ENCODE measurements around the gene CD5L.

The CD5L gene

DNA sequence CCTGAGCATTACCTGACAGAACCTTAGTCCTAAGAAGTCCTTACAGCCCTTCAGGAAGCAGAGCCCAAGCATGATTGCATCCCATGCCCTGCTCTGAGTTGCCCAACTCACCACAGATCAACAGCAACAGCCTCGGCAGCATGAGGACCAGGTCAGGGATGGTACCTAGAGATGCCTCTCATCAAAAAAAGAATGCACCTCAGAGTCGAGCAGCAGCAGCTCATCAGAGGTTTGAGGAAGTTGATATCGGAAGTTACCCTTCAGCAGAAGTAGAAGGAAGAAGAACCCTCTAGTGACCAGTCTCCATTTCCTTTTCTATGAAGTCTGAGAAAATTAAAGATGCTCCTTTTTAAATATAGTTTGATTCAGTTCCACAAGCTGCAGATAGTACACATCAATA is 21.7 kb downstream of the CD5L start, which contains the start of gene FCRL1:
TSS of gene FCRL1 (minus strand) at position 225 of the 400 bp plus-strand sequence. CDS start at position 142, 83 bp downstream.
- Histone ChIP-seq H3K14ac (ENCODE audit: low read length) (no peak within 1 kb of the TSS), H3K9me3 (replicated peaks in 1 of 2; ENCODE audit: control insufficient read depth in 2 of 2, insufficient read depth in 1 of 2, low read depth in 1 of 2, low read length in 2 of 2) (no peaks in the 10 kb centered on the region), H2AK5ac (ENCODE audit: low read depth, low read length) (no peak within 1 kb of the TSS), H2BK12ac (ENCODE audit: low read length) (no peak within 1 kb of the TSS), H3K4me2 (ENCODE audit: insufficient read depth, low read length, poor library complexity, severe bottlenecking) (no peak within 1 kb of the TSS), H3K4me1 (ENCODE audit: control insufficient read depth in 2 of 2, insufficient read depth in 1 of 2, low read depth in 1 of 2, low read length in 2 of 2) (no peaks in the 10 kb centered on the region), H4K91ac (ENCODE audit: low read depth, low read length, poor library complexity) (no peak within 1 kb of the TSS), H4K8ac (ENCODE audit: low read depth, low read length) (no peak within 1 kb of the TSS), H3K18ac (ENCODE audit: low read length) (no peak within 1 kb of the TSS), H2BK5ac (ENCODE audit: low read length) (no peak within 1 kb of the TSS), H2AFZ (ENCODE audit: low read length) (no peak within 1 kb of the TSS), H3K23ac (ENCODE audit: low read depth, low read length, poor library complexity) (no peak within 1 kb of the TSS), H3K36me3 (replicated peaks in 1 of 2; ENCODE audit: control insufficient read depth in 2 of 2, insufficient read depth in 2 of 2, low read length in 2 of 2) (no peaks in the 10 kb centered on the region), H2BK120ac (ENCODE audit: low read depth, low read length) (no peak within 1 kb of the TSS), H3K4ac (ENCODE audit: low read length) (no peak within 1 kb of the TSS), H3K9ac (ENCODE audit: low read depth, low read length, poor library complexity) (no peak within 1 kb of the TSS), H3K4me3 (ENCODE audit: low read length in 2 of 2) (no peak within 1 kb of the TSS), H3K79me1 (ENCODE audit: low read depth, low read length) (no peaks in the 10 kb centered on the region), H2BK15ac (ENCODE audit: low read length) (no peak within 1 kb of the TSS), H3K27me3 (ENCODE audit: control insufficient read depth in 3 of 3, insufficient read depth in 3 of 3, low read depth in 1 of 3, low read length in 3 of 3) (no peaks in the 10 kb centered on the region), H3K27ac (replicated peaks; ENCODE audit: low read length) (no peak within 1 kb of the TSS)
- DNase-seq (ENCODE audit: low spot score): no peak
- no CpG with 5 or more reads among the region's 3 CpGs for WGBS, 2 donors (ENCODE audit: extremely low coverage in 2 of 2, insufficient read length in 2 of 2, insufficient replicate concordance in 1 of 2)

DNA sequence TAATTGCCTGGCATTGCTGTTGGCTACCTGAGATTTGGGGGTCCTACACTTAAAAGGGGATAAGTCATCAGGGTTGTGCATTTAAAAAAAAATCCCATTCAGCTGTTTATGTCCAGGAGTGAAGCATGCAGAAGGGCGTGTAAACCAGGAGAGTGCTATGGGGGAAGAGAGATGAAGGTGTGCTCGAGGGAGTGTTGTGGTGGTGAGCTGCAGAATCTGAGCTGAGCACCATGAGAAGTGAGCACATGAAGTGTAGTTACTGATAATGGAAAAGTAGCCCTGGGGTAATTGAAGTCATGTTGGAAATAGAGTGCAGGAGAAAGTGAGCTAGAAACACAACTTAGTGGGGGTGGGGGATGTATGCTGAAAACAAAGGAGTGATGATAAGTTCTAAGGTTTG is 22.4 kb downstream of the CD5L start:
- Histone ChIP-seq H4K91ac (ENCODE audit: low read depth, low read length, poor library complexity) (no peak overlapping the region), H2BK12ac (ENCODE audit: low read length) (no peak overlapping the region), H3K18ac (ENCODE audit: low read length) (no peak overlapping the region), H3K4me2 (ENCODE audit: insufficient read depth, low read length, poor library complexity, severe bottlenecking) (no peak overlapping the region), H2BK5ac (ENCODE audit: low read length) (no peak overlapping the region), H2AK5ac (ENCODE audit: low read depth, low read length) (no peak overlapping the region), H4K8ac (ENCODE audit: low read depth, low read length) (no peak overlapping the region), H3K23ac (ENCODE audit: low read depth, low read length, poor library complexity) (no peak overlapping the region), H3K27me3 (ENCODE audit: control insufficient read depth in 3 of 3, insufficient read depth in 3 of 3, low read depth in 1 of 3, low read length in 3 of 3) (no peaks in the 10 kb centered on the region), H2AFZ (ENCODE audit: low read length) (no peak overlapping the region), H3K4me3 (ENCODE audit: low read length in 2 of 2) (no peak overlapping the region), H3K79me1 (ENCODE audit: low read depth, low read length) (no peaks in the 10 kb centered on the region), H3K9me3 (replicated peaks in 1 of 2; ENCODE audit: control insufficient read depth in 2 of 2, insufficient read depth in 1 of 2, low read depth in 1 of 2, low read length in 2 of 2) (no peaks in the 10 kb centered on the region), H2BK120ac (ENCODE audit: low read depth, low read length) (no peak overlapping the region), H3K36me3 (replicated peaks in 1 of 2; ENCODE audit: control insufficient read depth in 2 of 2, insufficient read depth in 2 of 2, low read length in 2 of 2) (no peaks in the 10 kb centered on the region), H3K27ac (replicated peaks; ENCODE audit: low read length) (no peak overlapping the region), H3K9ac (ENCODE audit: low read depth, low read length, poor library complexity) (no peak overlapping the region), H2BK15ac (ENCODE audit: low read length) (no peak overlapping the region), H3K4ac (ENCODE audit: low read length) (no peak overlapping the region), H3K14ac (ENCODE audit: low read length) (no peak overlapping the region), H3K4me1 (ENCODE audit: control insufficient read depth in 2 of 2, insufficient read depth in 1 of 2, low read depth in 1 of 2, low read length in 2 of 2) (no peaks in the 10 kb centered on the region)
- no CpG with 5 or more reads among the region's 2 CpGs for WGBS, 2 donors (ENCODE audit: extremely low coverage in 2 of 2, insufficient read length in 2 of 2, insufficient replicate concordance in 1 of 2)
- DNase-seq (ENCODE audit: low spot score): no peak

DNA sequence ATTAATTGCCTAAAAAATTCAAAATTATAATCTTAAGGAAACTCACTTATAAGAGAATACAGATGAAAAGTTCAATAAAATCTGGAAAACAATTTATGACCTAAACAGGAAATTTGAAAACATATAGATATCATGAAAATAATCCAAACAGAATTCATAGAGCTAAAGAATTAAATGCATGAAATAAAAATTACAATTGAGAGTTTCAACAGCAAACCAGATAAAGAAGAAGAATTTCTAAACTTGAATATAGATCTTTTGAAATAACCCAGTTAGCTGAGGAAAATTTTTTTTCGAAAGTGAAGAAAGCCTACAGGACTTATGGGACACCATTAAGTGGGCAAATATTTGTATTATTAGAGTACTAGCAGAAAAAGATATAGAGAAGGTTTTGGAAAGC is 28.3 kb downstream of the CD5L start:
- no peaks in the 10 kb centered on the region for H3K36me3 ChIP-seq (replicated peaks in 1 of 2; ENCODE audit: control insufficient read depth in 2 of 2, insufficient read depth in 2 of 2, low read length in 2 of 2)
- H3K27me3 ChIP-seq (ENCODE audit: control insufficient read depth in 3 of 3, insufficient read depth in 3 of 3, low read depth in 1 of 3, low read length in 3 of 3): peaks cover 0 to 2% (median 0%) of the 10 kb centered on the region in 3 experiments
- no peak overlapping the region for H2BK12ac ChIP-seq (ENCODE audit: low read length)
- no peak overlapping the region for H2BK15ac ChIP-seq (ENCODE audit: low read length)
- no peak overlapping the region for H2BK5ac ChIP-seq (ENCODE audit: low read length)
- H4K91ac ChIP-seq (ENCODE audit: low read depth, low read length, poor library complexity): no peak overlapping the region
- H3K4me1 ChIP-seq (ENCODE audit: control insufficient read depth in 2 of 2, insufficient read depth in 1 of 2, low read depth in 1 of 2, low read length in 2 of 2): no peaks in the 10 kb centered on the region
- no peak overlapping the region for H2BK120ac ChIP-seq (ENCODE audit: low read depth, low read length)
- no peak overlapping the region for H3K4ac ChIP-seq (ENCODE audit: low read length)
- H3K4me2 ChIP-seq (ENCODE audit: insufficient read depth, low read length, poor library complexity, severe bottlenecking): no peak overlapping the region
- H2AK5ac ChIP-seq (ENCODE audit: low read depth, low read length): no peak overlapping the region
- H3K23ac ChIP-seq (ENCODE audit: low read depth, low read length, poor library complexity): no peak overlapping the region
- no peak overlapping the region for H2AFZ ChIP-seq (ENCODE audit: low read length)
- no peaks in the 10 kb centered on the region for H3K79me1 ChIP-seq (ENCODE audit: low read depth, low read length)
- H3K14ac ChIP-seq (ENCODE audit: low read length): no peak overlapping the region
- no peak overlapping the region for H3K4me3 ChIP-seq (ENCODE audit: low read length in 2 of 2)
- peaks cover 0 to 6% of the 10 kb centered on the region in 2 donors for H3K9me3 ChIP-seq (replicated peaks in 1 of 2; ENCODE audit: control insufficient read depth in 2 of 2, insufficient read depth in 1 of 2, low read depth in 1 of 2, low read length in 2 of 2)
- H3K18ac ChIP-seq (ENCODE audit: low read length): no peak overlapping the region
- no CpG with 5 or more reads among the region's 1 CpG for WGBS, 2 donors (ENCODE audit: extremely low coverage in 2 of 2, insufficient read length in 2 of 2, insufficient replicate concordance in 1 of 2)
- no peak overlapping the region for H3K9ac ChIP-seq (ENCODE audit: low read depth, low read length, poor library complexity)
- H4K8ac ChIP-seq (ENCODE audit: low read depth, low read length): no peak overlapping the region
- DNase-seq (ENCODE audit: low spot score): no peak
- no peak overlapping the region for H3K27ac ChIP-seq (replicated peaks; ENCODE audit: low read length)

DNA sequence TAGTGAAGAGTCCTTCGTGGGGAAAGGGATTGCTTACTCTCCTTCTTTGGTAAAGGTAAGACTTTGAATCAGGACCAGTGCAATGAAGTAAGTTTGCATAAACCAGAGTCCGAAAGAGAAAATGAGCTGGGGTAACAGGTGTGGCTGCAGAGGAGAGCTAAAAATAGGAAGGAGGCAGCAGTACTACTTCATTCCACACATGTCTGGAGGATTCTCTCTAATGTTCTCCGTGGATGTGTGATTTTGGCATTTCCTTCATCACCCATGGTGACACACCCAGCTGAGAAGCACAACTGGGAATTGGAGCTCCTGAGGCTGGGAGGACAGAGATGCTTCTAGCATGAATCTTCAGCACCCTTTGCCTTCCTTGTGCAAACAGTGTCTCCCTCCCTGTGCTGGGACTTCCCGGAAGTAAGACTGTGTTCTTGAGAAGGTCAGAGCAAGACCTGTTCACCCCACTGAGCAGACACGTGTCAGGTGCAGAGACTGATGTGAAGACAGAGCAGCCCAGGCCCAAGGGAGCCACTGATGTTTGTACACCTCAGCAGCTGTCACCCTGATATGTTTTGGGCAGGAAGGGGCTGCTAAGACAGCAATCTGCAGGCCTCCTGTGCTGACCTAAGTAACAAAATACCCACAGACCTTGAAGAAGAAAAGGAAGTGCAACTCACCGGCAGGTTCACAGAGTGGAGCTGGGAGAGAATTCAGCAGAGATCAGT is 35.0 kb downstream of the CD5L start:
- Histone ChIP-seq H3K14ac (ENCODE audit: low read length) (no peak overlapping the region), H3K18ac (ENCODE audit: low read length) (peak overlapping the region; percentile 11), H2AFZ (ENCODE audit: low read length) (no peak overlapping the region), H4K91ac (ENCODE audit: low read depth, low read length, poor library complexity) (no peak overlapping the region), H3K27ac (replicated peaks; ENCODE audit: low read length) (no peak overlapping the region), H2BK120ac (ENCODE audit: low read depth, low read length) (no peak overlapping the region), H2BK15ac (ENCODE audit: low read length) (no peak overlapping the region), H3K36me3 (replicated peaks in 1 of 2; ENCODE audit: control insufficient read depth in 2 of 2, insufficient read depth in 2 of 2, low read length in 2 of 2) (no peaks in the 10 kb centered on the region), H3K79me1 (ENCODE audit: low read depth, low read length) (no peaks in the 10 kb centered on the region), H3K9me3 (replicated peaks in 1 of 2; ENCODE audit: control insufficient read depth in 2 of 2, insufficient read depth in 1 of 2, low read depth in 1 of 2, low read length in 2 of 2) (no peaks in the 10 kb centered on the region), H2BK5ac (ENCODE audit: low read length) (no peak overlapping the region), H3K9ac (ENCODE audit: low read depth, low read length, poor library complexity) (no peak overlapping the region), H3K4ac (ENCODE audit: low read length) (no peak overlapping the region), H3K4me2 (ENCODE audit: insufficient read depth, low read length, poor library complexity, severe bottlenecking) (no peak overlapping the region), H2AK5ac (ENCODE audit: low read depth, low read length) (no peak overlapping the region), H3K4me3 (ENCODE audit: low read length in 2 of 2) (no peak overlapping the region), H3K4me1 (ENCODE audit: control insufficient read depth in 2 of 2, insufficient read depth in 1 of 2, low read depth in 1 of 2, low read length in 2 of 2) (no peaks in the 10 kb centered on the region), H3K27me3 (ENCODE audit: control insufficient read depth in 3 of 3, insufficient read depth in 3 of 3, low read depth in 1 of 3, low read length in 3 of 3) (no peaks in the 10 kb centered on the region), H3K23ac (ENCODE audit: low read depth, low read length, poor library complexity) (no peak overlapping the region), H2BK12ac (ENCODE audit: low read length) (no peak overlapping the region), H4K8ac (ENCODE audit: low read depth, low read length) (no peak overlapping the region)
- no peak for DNase-seq (ENCODE audit: low spot score)
- no CpG with 5 or more reads among the region's 6 CpGs for WGBS, 2 donors (ENCODE audit: extremely low coverage in 2 of 2, insufficient read length in 2 of 2, insufficient replicate concordance in 1 of 2)
